Spleen (tissue), 11 donors: ENCODE results near the gene NKAIN2. TPM values are rescaled to one million over a fixed set of nuclear protein-coding genes. Genes with fewer than 3 reads are reported as not detected.

Source experiments
- DNase-seq: peaks from one replicate; pipeline ENCODE4 v3.0.0-alpha.2; 2020
- H3K27ac ChIP-seq, 8 donors: fragments of 200-600 bp; sonication (generic) in 7 of 8; 1 replicate in 4 of 8; 2 replicates in 4 of 8; pipeline versions ENCODE4 v1.5.0 to v1.8.0; 2016 to 2021; ENCODE audit warnings: inconsistent platforms in 4 of 8, mild to moderate bottlenecking in 4 of 8, moderate library complexity in 1 of 8
- H3K27me3 ChIP-seq, 7 donors: fragments of 200-600 bp; sonication (generic) in 6 of 7; replicated peaks in 1 of 7; 1 replicate in 4 of 7; 2 replicates in 3 of 7; pipeline versions ENCODE4 v1.5.0 to v1.8.0; 2016 to 2021; ENCODE audit warnings: inconsistent platforms in 3 of 7, mild to moderate bottlenecking in 1 of 7
- H3K36me3 ChIP-seq, 6 donors: fragments of 200-600 bp; sonication (generic) in 5 of 6; 1 replicate in 4 of 6; 2 replicates in 2 of 6; pipeline versions ENCODE4 v1.5.0 to v1.8.0; 2016 to 2021; ENCODE audit warnings: inconsistent platforms in 2 of 6
- H3K4me1 ChIP-seq, 6 donors: fragments of 200-600 bp; sonication (generic) in 5 of 6; 1 replicate in 3 of 6; 2 replicates in 3 of 6; pipeline versions ENCODE4 v1.5.0 to v1.8.0; 2016 to 2021; ENCODE audit warnings: inconsistent platforms in 3 of 6
- H3K4me3 ChIP-seq, 8 donors: fragments of 200-600 bp; sonication (generic) in 7 of 8; 1 replicate in 4 of 8; 2 replicates in 4 of 8; pipeline versions ENCODE4 v1.5.0 to v1.8.0; 2016 to 2021; ENCODE audit warnings: inconsistent platforms in 4 of 8, mild to moderate bottlenecking in 4 of 8, moderate library complexity in 2 of 8
- H3K9me3 ChIP-seq, 8 donors: fragments of 200-600 bp; sonication (generic) in 7 of 8; 1 replicate in 4 of 8; 2 replicates in 4 of 8; pipeline versions ENCODE4 v1.5.0 to v1.8.0; 2016 to 2021; ENCODE audit warnings: inconsistent platforms in 4 of 8
- CTCF ChIP-seq, 11 experiments: fragments of 200-600 bp in 7 of 11; fragments of 450-650 bp in 4 of 11; sonication (generic) in 4 of 11; IDR thresholded peaks in 8 of 11; conservative IDR thresholded peaks in 3 of 11; 1 replicate in 7 of 11; 2 replicates in 4 of 11; pipeline versions ENCODE4 v1.4.0 to v1.8.0; 2016 to 2021; ENCODE audit warnings: antibody characterized with exemption in 11 of 11, inconsistent platforms in 4 of 11, mild to moderate bottlenecking in 1 of 11
- POLR2A ChIP-seq, 3 donors: fragments of 450-650 bp; IDR thresholded peaks; one replicate each; pipeline ENCODE4 v1.5.1; 2017; ENCODE audit warnings: antibody characterized with exemption in 3 of 3, mild to moderate bottlenecking in 1 of 3
- POLR2AphosphoS5 ChIP-seq, 3 donors: sonication (generic); formaldehyde crosslinking; IDR thresholded peaks; one replicate each; pipeline ENCODE4 v1.5.1; 2017; ENCODE audit warnings: antibody characterized with exemption in 3 of 3
- WGBS, 5 donors: extraction: QIAGEN DNeasy Blood & Tissue Kit in 3 of 5; methylation state at CpG; one replicate each; pipeline versions ENCODE4 v1.1.5 to v1.1.7; 2013 to 2018; 5-methylcytosine and 5-hydroxymethylcytosine counted together
- intact Hi-C: fragments of 100-400 bp; cut with DNase I; formaldehyde crosslinking; loops from one replicate; pipeline ENCODE4 v1.15.0; 2023; ENCODE audit warnings: low total_unique reads
- polyA plus RNA-seq, 3 donors: library from polyadenylated mRNA; stranded (reverse); fragments of 200-250 nt; gene quantifications; one replicate each; pipeline ENCODE4 v1.2.1, GENCODE V29; 2013
- total RNA-seq, 7 donors: library from RNA; depleted of rRNA in 3 of 7; stranded (reverse); fragments of >200 nt in 3 of 7; fragmentation: NEBNext Ultra II Directional in 4 of 7; extraction: Animal tissue kit (Norgen Biotek cat#: 25700) in 4 of 7; gene quantifications; one replicate each; pipeline versions ENCODE4 v1.1.0 to v1.2.1, GENCODE V29; 2016 to 2021
- donor health status: healthy with polysubstance abuse.
- donor health status: DM: no; HTN: no; CAD: no; lungs with moderate emphysema.
- donor health status: DM: no; HTN: no; CAD: no.
- donor health status: Bipolar disorder and iron deficiency.
- donor health status: healthy.
- donor health status: DM: no; HTN: no; CAD: no.
- donor health status: DM: yes; HTN: yes; CAD: no.

Gene NKAIN2
- total and polyA plus RNA-seq, 10 donors, result 0.13 to 0.51 (median 0.18) TPM; not detected in 4

- 72 to 100% (median 80%) methylated on average over 1 of the region's 1 CpG for WGBS, 5 donors
- TF ChIP-seq POLR2AphosphoS5 (IDR thresholded peaks at IDR 0.05) (no peak), CTCF (IDR thresholded peaks at IDR 0.05 in 8 of 11, conservative IDR thresholded peaks at IDR 0.05 in 3 of 11) (no peak), POLR2A (IDR thresholded peaks at IDR 0.05) (no peak)
These were observed 796.0 kb downstream of the NKAIN2 start for GRCh38 chr6:124599656-124600055.

GRCh38 chr6:124604719-124605118 lies 801.1 kb downstream of the NKAIN2 start:
- Histone ChIP-seq H3K9me3 (peaks cover 0 to 6% (median 0%) of the 10 kb centered on the region in 8 donors), H3K4me1 (no peaks in the 10 kb centered on the region), H3K4me3 (no peak overlapping the region), H3K36me3 (no peaks in the 10 kb centered on the region), H3K27me3 (no peaks in the 10 kb centered on the region), H3K27ac (no peak overlapping the region)
- DNase-seq, result no peak
- TF ChIP-seq POLR2A (IDR thresholded peaks at IDR 0.05) (no peak), POLR2AphosphoS5 (IDR thresholded peaks at IDR 0.05) (no peak), CTCF (IDR thresholded peaks at IDR 0.05 in 8 of 11, conservative IDR thresholded peaks at IDR 0.05 in 3 of 11) (no peak)
- 39 to 46% (median 40%) methylated on average over 3 of the region's 3 CpGs for WGBS, 5 donors
- intact Hi-C loops, result no loop called here

More at GRCh38 chr6:124599656-124600055, 796.0 kb downstream of the NKAIN2 start:
- H3K4me3 ChIP-seq, result no peak overlapping the region
- no peaks in the 10 kb centered on the region for H3K4me1 ChIP-seq
- H3K27me3 ChIP-seq, result no peaks in the 10 kb centered on the region
- intact Hi-C loops, result no loop called here
- DNase-seq, result no peak
- H3K27ac ChIP-seq, result no peak overlapping the region
- H3K9me3 ChIP-seq, result no peaks in the 10 kb centered on the region
- no peaks in the 10 kb centered on the region for H3K36me3 ChIP-seq

DNA sequence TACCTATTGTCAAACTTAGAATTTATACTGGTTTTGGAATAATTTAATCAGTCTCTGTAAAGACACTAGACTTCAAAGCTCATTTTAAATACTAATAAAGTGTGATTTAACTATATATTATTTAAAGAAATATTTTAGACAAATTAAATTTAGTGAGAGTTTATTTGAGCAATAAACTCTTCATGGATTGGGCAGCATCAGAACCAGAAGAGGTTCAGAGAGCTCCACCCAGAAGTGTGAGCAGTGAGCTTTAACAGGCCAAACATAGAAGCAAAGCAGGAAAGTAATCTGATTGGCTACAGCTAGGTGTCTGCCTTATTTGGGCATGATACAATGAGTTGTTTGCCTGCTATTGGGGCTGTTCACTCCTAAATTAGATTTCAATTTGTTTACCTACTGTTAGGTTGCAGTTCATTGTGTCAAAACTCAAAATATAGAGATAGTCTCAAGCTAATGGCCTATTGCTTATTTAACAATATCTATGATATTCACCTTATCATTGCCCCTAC lies 803.5 kb downstream of the NKAIN2 start:
- H3K27ac ChIP-seq, result no peak overlapping the region
- no peak for DNase-seq
- no peak overlapping the region for H3K4me3 ChIP-seq
- no peaks in the 10 kb centered on the region for H3K36me3 ChIP-seq
- intact Hi-C loops, result no loop called here
- peaks cover 0 to 6% (median 0%) of the 10 kb centered on the region in 8 donors for H3K9me3 ChIP-seq
- H3K27me3 ChIP-seq, result no peaks in the 10 kb centered on the region
- no peaks in the 10 kb centered on the region for H3K4me1 ChIP-seq
- TF ChIP-seq CTCF (IDR thresholded peaks at IDR 0.05 in 8 of 11, conservative IDR thresholded peaks at IDR 0.05 in 3 of 11), result no peak

DNA sequence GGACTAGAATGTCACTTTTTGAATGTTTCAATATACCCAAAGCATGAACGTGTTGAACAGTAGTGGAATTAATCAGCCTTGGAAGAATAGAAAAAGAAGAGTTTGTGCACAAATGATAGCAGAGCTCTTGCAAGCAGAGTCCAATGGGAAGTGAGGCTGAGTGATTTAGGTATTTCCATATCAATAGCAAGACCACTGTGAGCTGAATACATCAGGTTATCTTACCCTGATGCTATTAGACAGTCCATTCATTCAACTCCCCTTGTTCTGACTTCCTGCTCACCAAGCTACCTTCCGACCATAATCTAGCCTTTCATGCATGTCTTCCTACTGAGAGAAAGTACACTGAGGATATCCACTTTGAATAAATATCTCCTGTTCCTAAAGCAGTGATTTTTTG lies 809.4 kb downstream of the NKAIN2 start:
- intact Hi-C loops, result no loop called here
- DNase-seq, result no peak
- Histone ChIP-seq H3K27me3 (no peaks in the 10 kb centered on the region), H3K27ac (no peak overlapping the region), H3K4me3 (no peak overlapping the region), H3K36me3 (no peaks in the 10 kb centered on the region), H3K4me1 (no peaks in the 10 kb centered on the region), H3K9me3 (no peaks in the 10 kb centered on the region)
- no peak for TF ChIP-seq CTCF (IDR thresholded peaks at IDR 0.05 in 8 of 11, conservative IDR thresholded peaks at IDR 0.05 in 3 of 11)
- no peak for TF ChIP-seq POLR2A (IDR thresholded peaks at IDR 0.05)
- TF ChIP-seq POLR2AphosphoS5 (IDR thresholded peaks at IDR 0.05), result no peak
- WGBS, 5 donors, result 68 to 89% (median 72%) methylated on average over 2 of the region's 2 CpGs
